Measurements from ENCODE around the gene ZNF433.

Gene ZNF433

GRCh38 chr19:11989112-11989456, 46.4 kb downstream of the ZNF433 start:
- DNase-seq (ENCODE audit: low read depth) = no peak

- DNase-seq (ENCODE audit: low read depth) = peak; percentile 81
These were observed 47.8 kb downstream of the ZNF433 start for GRCh38 chr19:11987405-11988281.

- DNase-seq (ENCODE audit: low read depth) = no peak
These were observed 48.7 kb downstream of the ZNF433 start for GRCh38 chr19:11986754-11987153.

- DNase-seq (ENCODE audit: low read depth) = no peak
These were observed 50.5 kb downstream of the ZNF433 start for GRCh38 chr19:11984986-11985385.

- no peak for DNase-seq (ENCODE audit: low read depth)
These were observed 53.0 kb downstream of the ZNF433 start for GRCh38 chr19:11982526-11982925.

GRCh38 chr19:11979527-11979926, 56.0 kb downstream of the ZNF433 start:
- DNase-seq (ENCODE audit: low read depth) = no peak

GRCh38 chr19:11978492-11979100, 56.9 kb downstream of the ZNF433 start:
- no peak for DNase-seq (ENCODE audit: low read depth)

GRCh38 chr19:11973019-11973810, 62.3 kb downstream of the ZNF433 start:
- no peak for DNase-seq (ENCODE audit: low read depth)

GRCh38 chr19:11971041-11971440, 64.4 kb downstream of the ZNF433 start:
- DNase-seq (ENCODE audit: low read depth) = no peak

- DNase-seq (ENCODE audit: low read depth) = no peak
These were observed 65.3 kb downstream of the ZNF433 start for GRCh38 chr19:11970174-11970573.

- DNase-seq (ENCODE audit: low read depth) = peak; percentile 79
These were observed 70.4 kb downstream of the ZNF433 start, which contains the start of gene ZNF763 for GRCh38 chr19:11964858-11965645. Gene ZNF763, plus strand, starts transcription at chr19:11965040. Its CDS starts 169 bp downstream, at chr19:11965209.

Data from stimulated activated CD8-positive, alpha-beta memory T cell treated with anti-CD3 and anti-CD28 coated beads, Interleukin-15, amount 100 ng/mL, for 1 hour (primary cell).